Measurements from ENCODE around the gene KCNH5.

GRCh38 chr14:63011623-63012022, 33.6 kb downstream of the KCNH5 start:
- TF ChIP-seq CTCF (conservative IDR thresholded peaks at IDR 0.05; ENCODE audit: low read length) (no peak), EZH2phosphoT487 (IDR thresholded peaks at IDR 0.05; ENCODE audit: borderline replicate concordance) (no peak)
